HG03139 (cell line): ENCODE results near the gene CAVIN2.
"Not testable (repeated sequence)": the region's sequence is repeated elsewhere in the genome, so short reads cannot be mapped to it uniquely, and the experiment has no call there.

Experiments
- ATAC-seq: cut with Tn5 transposase; IDR thresholded peaks from one replicate; pipeline ENCODE4 v1.9.1; 2021; ENCODE audit not compliant: unreplicated experiment

The CAVIN2 gene

GRCh38 chr2:191803007-191803406 is 43.9 kb downstream of the CAVIN2 start:
- no peak for ATAC-seq

GRCh38 chr2:191802180-191802579 is 44.7 kb downstream of the CAVIN2 start:
- no peak for ATAC-seq

- no peak for ATAC-seq
Observed at GRCh38 chr2:191800874-191801273, 46.0 kb downstream of the CAVIN2 start.

- no peak for ATAC-seq
Observed at GRCh38 chr2:191799526-191799925, 47.4 kb downstream of the CAVIN2 start.

- no peak for ATAC-seq
Observed at GRCh38 chr2:191797942-191798876, 48.7 kb downstream of the CAVIN2 start.

- ATAC-seq: no peak
Observed at GRCh38 chr2:191797500-191797899, 49.4 kb downstream of the CAVIN2 start.

GRCh38 chr2:191795715-191796114 is 51.2 kb downstream of the CAVIN2 start:
- no peak for ATAC-seq

GRCh38 chr2:191791953-191792560 is 54.8 kb downstream of the CAVIN2 start:
- ATAC-seq: no peak

- no peak for ATAC-seq
Observed at GRCh38 chr2:191790737-191791136, 56.2 kb downstream of the CAVIN2 start.

GRCh38 chr2:191789796-191790195 is 57.1 kb downstream of the CAVIN2 start:
- no peak for ATAC-seq

GRCh38 chr2:191786694-191787093 is 60.2 kb downstream of the CAVIN2 start:
- no peak for ATAC-seq

- not testable (repeated sequence) for ATAC-seq
Observed at GRCh38 chr2:191785651-191786050, 61.2 kb downstream of the CAVIN2 start.
